Stimulated activated CD4-positive, alpha-beta T cell treated with anti-CD3 and anti-CD28 coated beads, Interleukin-2, amount 100 ng/mL, for 48 hours (primary cell): ENCODE measurements around the gene PIR.

ENCODE experiments used
- DNase-seq, 2 donors: peaks; one replicate each; pipeline ENCODE4 v3.0.0-alpha.2; 2020

The PIR gene

GRCh38 chrX:15343075-15343476 is 150.1 kb downstream of the PIR start:
- DNase-seq: no peak

- no peak for DNase-seq
Observed at GRCh38 chrX:15340867-15341266, 152.3 kb downstream of the PIR start.

GRCh38 chrX:15336023-15336413 is 157.1 kb downstream of the PIR start:
- DNase-seq: peak; percentile 7 to 10

GRCh38 chrX:15335135-15336022 is 157.8 kb downstream of the PIR start, which contains the start of gene PIGA:
PIGA (minus strand) TSS chrX:15335523; CDS start chrX:15331930, 3,593 bp downstream.
- DNase-seq: peak; percentile 74 to 76
